C4-2B (cell line): ENCODE measurements around the gene WDR4.

ENCODE experiments used
- CTCF ChIP-seq: fragments of 450-650 bp; conservative IDR thresholded peaks from 2 replicates; pipeline ENCODE4 v1.5.1; 2017; ENCODE audit warnings: mild to moderate bottlenecking
- ZFX ChIP-seq: fragments of 450-650 bp; IDR thresholded peaks from 2 replicates; pipeline ENCODE4 v1.6.1; 2017

DNA sequence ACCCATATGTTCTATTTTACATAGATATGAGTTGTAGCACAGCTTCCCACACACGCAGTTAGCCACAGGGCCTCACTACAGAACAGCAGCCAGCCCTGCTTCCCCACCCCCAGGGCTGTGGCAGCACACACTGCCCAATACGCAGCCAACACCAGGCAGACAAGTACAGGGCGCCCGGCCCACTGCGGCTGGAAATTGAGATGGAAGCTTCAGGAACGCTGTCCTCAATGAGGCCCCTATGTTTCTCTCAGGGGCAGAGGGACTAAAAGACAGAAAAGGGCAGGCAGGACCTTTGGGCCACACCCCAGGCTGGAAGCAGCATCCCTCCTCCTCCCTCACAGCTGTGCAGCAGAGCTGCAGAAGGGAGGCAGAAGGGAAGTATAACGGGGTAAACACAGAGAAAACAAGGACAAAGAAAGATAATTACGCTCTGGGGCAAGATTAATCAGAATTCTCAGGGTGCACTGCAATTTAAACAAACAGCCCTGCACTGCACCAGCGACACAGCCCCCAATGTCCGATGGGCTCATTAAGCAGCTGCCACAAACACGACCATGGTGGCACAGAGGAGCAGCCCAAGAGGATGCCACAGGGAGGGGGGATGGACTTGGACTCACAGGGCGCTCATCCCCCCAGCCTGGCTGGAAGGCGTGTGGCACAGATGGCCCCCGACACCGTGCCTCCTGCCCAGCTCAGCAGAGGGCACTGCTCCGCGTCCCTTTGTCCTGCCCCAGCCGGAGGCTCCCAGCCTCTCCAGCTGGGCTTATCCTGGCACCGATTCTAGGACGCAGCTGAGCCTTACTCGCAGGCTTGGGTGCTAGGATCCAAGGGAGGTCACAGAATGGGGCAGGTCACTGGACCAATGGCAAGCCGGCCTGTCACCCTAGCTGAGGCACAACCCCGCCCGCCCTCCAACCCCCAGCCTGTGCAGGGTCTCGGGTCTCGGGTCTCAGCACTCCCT, 14.2 kb downstream of the WDR4 start:
- TF ChIP-seq ZFX (no peak), CTCF (no peak)
